HG03575 (cell line): ENCODE measurements around the gene SCNN1A.

Source experiments
- ATAC-seq: cut with Tn5 transposase; IDR thresholded peaks from one replicate; pipeline ENCODE4 v1.9.1; 2021; ENCODE audit not compliant: unreplicated experiment, insufficient number of reproducible peaks, low FRiP score; ENCODE audit errors: extremely low read depth

SCNN1A gene

GRCh38 chr12:6386038-6386437 is 10.7 kb upstream of the SCNN1A start:
- no peak for ATAC-seq

GRCh38 chr12:6384499-6385436 is 9.4 kb upstream of the SCNN1A start:
- ATAC-seq: no peak

- no peak for ATAC-seq
Measured at GRCh38 chr12:6383572-6384498, 8.5 kb upstream of the SCNN1A start, which contains the start of gene LTBR. TSS of gene LTBR (plus strand) at chr12:6384162. CDS start at chr12:6384359, 197 bp downstream.

DNA sequence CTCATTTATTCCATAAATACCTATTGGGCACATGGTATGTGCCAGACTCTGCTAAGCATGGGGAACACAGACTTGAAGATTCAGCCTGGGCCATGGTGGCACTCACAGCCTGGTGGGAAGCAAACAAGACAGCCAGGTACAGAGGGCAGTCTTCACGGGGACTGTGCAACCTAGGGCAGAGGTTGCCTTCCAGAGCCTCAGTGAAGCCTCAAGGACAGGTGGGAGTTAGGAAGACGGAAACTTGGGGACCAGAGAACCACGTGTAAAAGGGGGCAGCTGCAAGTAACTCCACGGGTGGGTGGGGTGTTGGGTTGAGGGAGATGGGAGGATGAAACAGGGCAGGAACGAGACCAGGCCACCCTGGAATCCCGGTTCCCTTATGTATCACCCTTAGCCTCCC is 7.6 kb upstream of the SCNN1A start:
- no peak for ATAC-seq

GRCh38 chr12:6382371-6382770 is 7.0 kb upstream of the SCNN1A start:
- ATAC-seq: no peak

GRCh38 chr12:6380141-6381121 is 5.1 kb upstream of the SCNN1A start:
- ATAC-seq: no peak

GRCh38 chr12:6378709-6379472 is 3.5 kb upstream of the SCNN1A start:
- ATAC-seq: no peak

DNA sequence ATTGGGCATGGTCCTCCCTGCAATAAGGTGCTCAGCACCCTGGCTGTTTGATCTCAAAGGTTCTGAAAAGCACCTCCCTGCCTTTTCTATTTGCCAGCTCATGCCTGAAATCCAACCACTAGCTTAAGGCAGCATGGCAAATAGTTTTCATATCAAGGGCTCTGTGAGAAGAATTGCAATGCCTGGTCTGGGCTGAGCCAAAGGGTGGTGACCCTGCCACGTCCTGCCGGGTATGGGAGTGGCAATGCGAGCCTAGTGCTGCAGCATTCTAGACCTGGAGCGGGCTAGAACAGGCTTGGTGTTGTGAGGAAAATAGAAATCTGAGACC is 2.3 kb upstream of the SCNN1A start:
- ATAC-seq: no peak

DNA sequence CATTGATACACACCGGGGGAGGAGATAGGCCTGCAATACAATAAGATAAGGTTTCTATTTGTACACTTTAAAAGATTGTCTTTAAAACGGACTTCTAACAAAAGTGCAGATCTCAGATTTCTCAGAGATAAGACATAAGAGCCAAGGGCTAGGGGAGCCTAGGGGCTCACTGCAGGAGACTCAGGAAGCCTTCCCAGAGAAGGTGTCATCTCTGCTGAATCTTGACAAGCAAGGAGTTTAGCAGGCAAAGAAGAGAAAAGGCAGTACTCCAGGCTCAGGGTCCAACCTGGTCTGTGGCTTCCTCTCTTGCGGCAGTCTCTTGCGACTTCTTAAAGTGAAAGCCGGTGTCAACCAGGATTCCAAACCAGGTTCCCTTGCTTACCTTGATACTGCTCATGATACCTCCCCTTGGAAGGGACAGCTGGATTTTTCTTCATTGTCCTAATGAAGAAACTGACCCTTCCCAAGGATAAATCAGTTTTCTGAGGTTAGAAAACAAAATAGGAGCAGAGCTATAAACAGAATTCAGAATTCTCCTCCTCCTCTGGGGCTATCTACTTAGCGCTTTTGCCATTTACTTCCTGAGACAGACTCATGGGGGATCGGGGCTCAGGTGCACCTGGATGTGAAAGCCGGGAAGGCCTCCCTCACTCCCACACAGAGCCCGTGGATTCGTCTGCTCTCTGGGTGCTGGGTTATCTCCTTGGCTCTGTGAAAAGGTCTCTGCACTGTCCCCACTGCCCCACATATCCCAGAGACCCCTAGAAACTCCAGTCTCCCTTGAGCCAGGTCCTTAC is 1.7 kb upstream of the SCNN1A start:
- no peak for ATAC-seq

- ATAC-seq: no peak
Measured at GRCh38 chr12:6376079-6376869, 911 bp upstream of the SCNN1A start.

- ATAC-seq: no peak
Measured at GRCh38 chr12:6374786-6375160, 590 bp downstream of the SCNN1A start.

GRCh38 chr12:6374028-6374785 is 1.2 kb downstream of the SCNN1A start:
- no peak for ATAC-seq

DNA sequence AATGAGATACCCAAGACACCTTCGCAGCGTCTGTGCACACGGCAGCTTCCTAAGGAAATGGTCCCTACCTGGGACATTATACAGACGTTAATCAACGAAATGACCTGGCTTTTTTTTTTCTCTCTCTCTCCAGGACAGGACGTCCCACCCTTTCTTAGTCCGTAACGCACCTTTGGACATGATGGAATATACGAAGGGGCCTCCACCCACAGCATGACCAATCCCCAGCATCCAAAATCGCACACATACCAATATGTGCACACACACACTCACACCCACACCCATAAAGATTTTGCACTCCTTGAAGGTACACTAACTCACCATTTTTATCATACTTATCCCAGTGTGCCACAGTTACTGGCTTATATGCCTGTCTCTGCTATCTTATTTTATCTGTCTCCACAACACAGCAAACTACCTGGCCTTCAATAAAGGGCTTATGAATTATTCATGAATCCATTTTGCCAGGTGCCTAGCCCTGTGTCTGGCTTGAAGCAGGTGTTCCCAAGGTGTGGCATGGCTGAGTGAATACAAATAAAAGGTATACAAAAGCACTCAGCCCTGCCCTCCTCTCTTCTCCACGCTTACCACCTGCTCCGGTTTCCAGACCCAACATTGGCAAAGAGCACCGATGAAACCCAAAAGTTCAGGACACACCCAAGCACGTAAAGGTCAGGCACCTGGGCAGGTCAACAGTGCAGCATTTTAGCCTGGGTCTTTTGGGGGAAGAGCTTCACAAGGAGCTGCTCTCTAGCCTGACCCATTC is 2.2 kb downstream of the SCNN1A start:
- ATAC-seq: no peak

- ATAC-seq: no peak
Measured at GRCh38 chr12:6372403-6373003, 2.9 kb downstream of the SCNN1A start.
